BE2C (cell line): ENCODE measurements around the gene PRKAG1.

Source experiments
- DNase-seq: peaks from one replicate; pipeline ENCODE4 v3.0.0-alpha.2; 2020
- H3K27me3 ChIP-seq: fragments of 250-450 bp; sonication (Bioruptor Pico); 2 replicates; pipeline ENCODE4 v1.5.1; 2020; ENCODE audit warnings: mild to moderate bottlenecking
- H3K36me3 ChIP-seq: fragments of 250-450 bp; sonication (Bioruptor Pico); 2 replicates; pipeline ENCODE4 v1.5.1; 2020; ENCODE audit warnings: mild to moderate bottlenecking
- H3K4me1 ChIP-seq: fragments of 250-450 bp; sonication (Bioruptor Pico); 2 replicates; pipeline ENCODE4 v1.5.1; 2020
- H3K4me3 ChIP-seq: 2 replicates; pipeline ENCODE4 v1.5.1; 2011; ENCODE audit warnings: low read depth, low read length
- H3K9me3 ChIP-seq: fragments of 250-450 bp; sonication (Bioruptor Pico); 2 replicates; pipeline ENCODE4 v1.5.1; 2020
- CTCF ChIP-seq: IDR thresholded peaks from 2 replicates; pipeline ENCODE4 v1.5.1; 2012; ENCODE audit warnings: mild to moderate bottlenecking, low read depth, low read length

PRKAG1 gene

GRCh38 chr12:49026101-49026500 lies 7.5 kb upstream of the PRKAG1 start:
- Histone ChIP-seq H3K4me1 (no peaks in the 10 kb centered on the region), H3K9me3 (no peaks in the 10 kb centered on the region), H3K27me3 (no peaks in the 10 kb centered on the region), H3K4me3 (no peak overlapping the region), H3K36me3 (peaks cover 93% of the 10 kb centered on the region)
- no peak for TF ChIP-seq CTCF
- DNase-seq: no peak

- no peak for TF ChIP-seq CTCF
- H3K4me3 ChIP-seq: no peak overlapping the region
- DNase-seq: no peak
- H3K27me3 ChIP-seq: no peaks in the 10 kb centered on the region
- peaks cover 86% of the 10 kb centered on the region for H3K36me3 ChIP-seq
- no peaks in the 10 kb centered on the region for H3K9me3 ChIP-seq
- H3K4me1 ChIP-seq: no peaks in the 10 kb centered on the region
Observed at GRCh38 chr12:49025463-49025862, 6.9 kb upstream of the PRKAG1 start.

- H3K36me3 ChIP-seq: peaks cover 79% of the 10 kb centered on the region
- TF ChIP-seq CTCF: no peak
- no peak for DNase-seq
- no peak overlapping the region for H3K4me3 ChIP-seq
- no peaks in the 10 kb centered on the region for H3K9me3 ChIP-seq
- H3K27me3 ChIP-seq: no peaks in the 10 kb centered on the region
- no peaks in the 10 kb centered on the region for H3K4me1 ChIP-seq
Observed at GRCh38 chr12:49024543-49024942, 6.0 kb upstream of the PRKAG1 start.

GRCh38 chr12:49023812-49024211 lies 5.2 kb upstream of the PRKAG1 start:
- no peaks in the 10 kb centered on the region for H3K9me3 ChIP-seq
- no peak for TF ChIP-seq CTCF
- DNase-seq: no peak
- no peaks in the 10 kb centered on the region for H3K4me1 ChIP-seq
- H3K4me3 ChIP-seq: no peak overlapping the region
- no peaks in the 10 kb centered on the region for H3K27me3 ChIP-seq
- H3K36me3 ChIP-seq: peaks cover 72% of the 10 kb centered on the region

- no peaks in the 10 kb centered on the region for H3K9me3 ChIP-seq
- no peak for TF ChIP-seq CTCF
- no peaks in the 10 kb centered on the region for H3K27me3 ChIP-seq
- DNase-seq: no peak
- no peaks in the 10 kb centered on the region for H3K4me1 ChIP-seq
- peaks cover 60% of the 10 kb centered on the region for H3K36me3 ChIP-seq
- H3K4me3 ChIP-seq: no peak overlapping the region
Observed at GRCh38 chr12:49022558-49023178, 4.1 kb upstream of the PRKAG1 start.

GRCh38 chr12:49021292-49021915 lies 2.8 kb upstream of the PRKAG1 start:
- H3K4me3 ChIP-seq: no peak overlapping the region
- no peak for TF ChIP-seq CTCF
- no peaks in the 10 kb centered on the region for H3K4me1 ChIP-seq
- H3K36me3 ChIP-seq: peaks cover 51% of the 10 kb centered on the region
- no peaks in the 10 kb centered on the region for H3K9me3 ChIP-seq
- DNase-seq: no peak
- no peaks in the 10 kb centered on the region for H3K27me3 ChIP-seq
